GM23338 (cell line): ENCODE measurements around the gene CEP43. TPM values are rescaled to one million over a fixed set of nuclear protein-coding genes. Genes with fewer than 3 reads are reported as not detected.

Experiments
- ATAC-seq: fragments of 200-7000 bp; cut with Tn5 transposase; 3 replicates; pipeline ENCODE4 v1.9.1; 2020
- DNase-seq: peaks from one replicate; pipeline ENCODE4 v3.0.0-alpha.2; 2015; ENCODE audit warnings: low spot score
- H2AFZ ChIP-seq: fragments of 200-600 bp; sonication (generic); 2 replicates; pipeline ENCODE4 v1.8.0; 2016; ENCODE audit warnings: antibody characterized with exemption, mild to moderate bottlenecking, moderate library complexity
- H3F3A ChIP-seq: fragments of 200-600 bp; sonication (generic); replicated peaks from 2 replicates; pipeline ENCODE4 v1.8.0; 2017; ENCODE audit warnings: antibody characterized with exemption, mixed run types, low read depth
- H3K27ac ChIP-seq: fragments of 200-600 bp; sonication (generic); 2 replicates; pipeline ENCODE4 v1.6.1; 2016; ENCODE audit warnings: low read depth
- H3K27me3 ChIP-seq: fragments of 200-600 bp; sonication (generic); 2 replicates; pipeline ENCODE4 v1.8.0; 2016; ENCODE audit warnings: mild to moderate bottlenecking, mixed run types, moderate library complexity; ENCODE audit not compliant: insufficient read depth
- H3K36me3 ChIP-seq: fragments of 200-600 bp; sonication (generic); 2 replicates; pipeline ENCODE4 v1.8.0; 2016; ENCODE audit warnings: mild to moderate bottlenecking; ENCODE audit not compliant: insufficient read depth
- H3K4me1 ChIP-seq: fragments of 200-600 bp; sonication (generic); 2 replicates; pipeline ENCODE4 v1.8.0; 2016; ENCODE audit warnings: mild to moderate bottlenecking, moderate library complexity; ENCODE audit not compliant: insufficient read depth
- H3K4me2 ChIP-seq: fragments of 200-600 bp; sonication (generic); 2 replicates; pipeline ENCODE4 v1.7.1; 2017; ENCODE audit warnings: mixed run types
- H3K4me3 ChIP-seq: fragments of 200-600 bp; sonication (generic); 2 replicates; pipeline ENCODE4 v1.6.1; 2016; ENCODE audit warnings: mixed run types
- H3K79me2 ChIP-seq: fragments of 200-600 bp; sonication (generic); replicated peaks from 2 replicates; pipeline ENCODE4 v1.8.0; 2017; ENCODE audit warnings: mild to moderate bottlenecking; ENCODE audit not compliant: insufficient read depth
- H3K9me2 ChIP-seq: fragments of 200-600 bp; sonication (generic); 2 replicates; pipeline ENCODE4 v1.8.0; 2017; ENCODE audit not compliant: insufficient read depth
- H4K20me1 ChIP-seq: fragments of 200-600 bp; sonication (generic); replicated peaks from 2 replicates; pipeline ENCODE4 v1.8.0; 2017; ENCODE audit warnings: mild to moderate bottlenecking; ENCODE audit not compliant: insufficient read depth
- H3K27ac Mint-ChIP-seq: 2 replicates; pipeline ENCODE4 v1.8.0; 2020; ENCODE audit warnings: inconsistent platforms, mild to moderate bottlenecking, moderate library complexity, mixed read lengths
- H3K27me3 Mint-ChIP-seq: 3 replicates; pipeline ENCODE4 v1.8.0; 2022; ENCODE audit warnings: low read depth, mild to moderate bottlenecking, moderate library complexity, mixed read lengths, inconsistent platforms; ENCODE audit not compliant: insufficient read depth, poor library complexity
- H3K36me3 Mint-ChIP-seq: 3 replicates; pipeline ENCODE4 v1.8.0; 2021; ENCODE audit warnings: low read depth, mild to moderate bottlenecking, inconsistent platforms, moderate library complexity, mixed read lengths
- H3K4me1 Mint-ChIP-seq: 3 replicates; pipeline ENCODE4 v1.8.0; 2020; ENCODE audit warnings: mild to moderate bottlenecking, inconsistent platforms, mixed read lengths
- H3K4me3 Mint-ChIP-seq: 3 replicates; pipeline ENCODE4 v1.8.0; 2021; ENCODE audit warnings: moderate library complexity, mild to moderate bottlenecking, inconsistent platforms, mixed read lengths
- H3K9me3 Mint-ChIP-seq: 3 replicates; pipeline ENCODE4 v1.8.0; 2020; ENCODE audit warnings: moderate library complexity, mild to moderate bottlenecking, inconsistent platforms, mixed read lengths
- CREB1 ChIP-seq: fragments of 250-450 bp; sonication (Bioruptor Pico); IDR thresholded peaks from 2 replicates; pipeline ENCODE4 v1.5.0; 2020; ENCODE audit warnings: low read depth, mild to moderate bottlenecking, moderate library complexity
- CTCF ChIP-seq, 2 experiments: fragments of 200-600 bp in 1 of 2; sonication (generic) in 1 of 2; conservative IDR thresholded peaks; 2 replicates each; pipeline versions ENCODE4 v1.5.1 to v1.6.1; 2016 to 2017; ENCODE audit warnings: antibody characterized with exemption in 2 of 2, low read depth in 2 of 2, mild to moderate bottlenecking in 2 of 2, moderate library complexity in 1 of 2
- ETS1 ChIP-seq: IDR thresholded peaks from 2 replicates; pipeline ENCODE4 v1.6.1; 2016; ENCODE audit warnings: antibody characterized with exemption
- EZH2 ChIP-seq: fragments of 200-600 bp; sonication (generic); IDR thresholded peaks from one replicate; pipeline ENCODE4 v1.8.0; 2017; ENCODE audit warnings: antibody characterized with exemption, mild to moderate bottlenecking, low read depth; ENCODE audit not compliant: unreplicated experiment
- EZH2phosphoT487 ChIP-seq: fragments of 200-600 bp; sonication (generic); IDR thresholded peaks from one replicate; pipeline ENCODE4 v1.8.1; 2018; ENCODE audit warnings: antibody characterized with exemption; ENCODE audit not compliant: unreplicated experiment
- JUNB ChIP-seq: IDR thresholded peaks from one replicate; pipeline ENCODE4 v1.6.1; 2016; ENCODE audit warnings: antibody characterized with exemption; ENCODE audit not compliant: unreplicated experiment
- NANOG ChIP-seq: IDR thresholded peaks from 2 replicates; pipeline ENCODE4 v1.6.1; 2016; ENCODE audit warnings: antibody characterized with exemption, borderline replicate concordance
- POLR2AphosphoS5 ChIP-seq: IDR thresholded peaks from 2 replicates; pipeline ENCODE4 v1.6.1; 2016; ENCODE audit warnings: antibody characterized with exemption, low read depth
- REST ChIP-seq: IDR thresholded peaks from one replicate; pipeline ENCODE4 v1.6.1; 2018; ENCODE audit warnings: antibody characterized with exemption; ENCODE audit not compliant: unreplicated experiment
- STAT1 ChIP-seq: IDR thresholded peaks from one replicate; pipeline ENCODE4 v1.6.1; 2016; ENCODE audit warnings: antibody characterized with exemption; ENCODE audit not compliant: unreplicated experiment
- ZNF114 ChIP-seq: fragments of 250-450 bp; sonication (Bioruptor Pico); IDR thresholded peaks from 2 replicates; pipeline ENCODE4 v1.5.0; 2020; ENCODE audit warnings: mild to moderate bottlenecking, moderate library complexity
- ZNF331 ChIP-seq: fragments of 250-450 bp; sonication (Bioruptor Pico); IDR thresholded peaks from 2 replicates; pipeline ENCODE4 v1.5.0; 2020; ENCODE audit warnings: low read depth, mild to moderate bottlenecking, moderate library complexity
- ZNF462 ChIP-seq: fragments of 250-450 bp; sonication (Bioruptor Pico); IDR thresholded peaks from 2 replicates; pipeline ENCODE4 v1.5.0; 2020; ENCODE audit warnings: mild to moderate bottlenecking, moderate library complexity
- polyA plus RNA-seq: library from polyadenylated mRNA; unstranded; fragments of >200 nt; fragmentation: Nextera tagmentation; extraction: Ambion mirVana; gene quantifications from 2 replicates; pipeline ENCODE4 v1.2.1, GENCODE V29; 2016
- total RNA-seq: library from RNA; depleted of rRNA; stranded (reverse); fragments of >200 nt; shearing (Covaris generic); gene quantifications from 2 replicates; pipeline ENCODE4 v1.2.3, GENCODE V29; 2014

CEP43 gene
- total and polyA plus RNA-seq, 2 experiments from 2014 or later = 39.9 to 44.3 TPM

GRCh38 chr6:167027308-167027707, 28.1 kb downstream of the CEP43 start:
- no peaks in the 10 kb centered on the region for H3K9me3 Mint-ChIP-seq
- H2AFZ ChIP-seq = no peak overlapping the region
- H3K4me3 ChIP-seq = no peak overlapping the region
- H3K27me3 Mint-ChIP-seq = peaks cover 1% of the 10 kb centered on the region
- ATAC-seq (no peak; the same call in 2 of the 3 replicates), DNase-seq (no peak)
- H3K4me1 ChIP-seq = peaks cover 10% of the 10 kb centered on the region
- H3F3A ChIP-seq = no peaks in the 10 kb centered on the region
- no peak overlapping the region for H3K4me3 Mint-ChIP-seq
- no peak overlapping the region for H3K27ac Mint-ChIP-seq
- peaks cover 57% of the 10 kb centered on the region for H3K36me3 Mint-ChIP-seq
- peaks cover 29% of the 10 kb centered on the region for H3K36me3 ChIP-seq
- peaks cover 18% of the 10 kb centered on the region for H3K4me1 Mint-ChIP-seq
- peak overlapping the region; percentile 52 for H3K4me2 ChIP-seq
- TF ChIP-seq POLR2AphosphoS5 (no peak), CREB1 (CRISPR knock-in tag) (no peak), ZNF462 (CRISPR knock-in tag) (no peak), CTCF (conservative IDR thresholded peaks at IDR 0.05; ENCODE audit: low read depth in 2 of 2) (no peak), ETS1 (no peak), JUNB (no peak), ZNF114 (CRISPR knock-in tag) (no peak), ZNF331 (CRISPR knock-in tag) (no peak), STAT1 (no peak), EZH2phosphoT487 (no peak), NANOG (no peak), REST (no peak), EZH2 (no peak)
- H3K27ac ChIP-seq = no peak overlapping the region; the same call in 1 of the 2 replicates
- H4K20me1 ChIP-seq = peaks cover 15% of the 10 kb centered on the region
- H3K9me2 ChIP-seq = no peaks in the 10 kb centered on the region
- H3K79me2 ChIP-seq = no peaks in the 10 kb centered on the region
- H3K27me3 ChIP-seq = no peaks in the 10 kb centered on the region
